ENCODE data around the gene SHROOM2. TPM values are rescaled to one million over a fixed set of nuclear protein-coding genes. Genes with fewer than 3 reads are reported as not detected.

The SHROOM2 gene
- polyA plus RNA-seq, 1 donor: 7.0 TPM

DNA sequence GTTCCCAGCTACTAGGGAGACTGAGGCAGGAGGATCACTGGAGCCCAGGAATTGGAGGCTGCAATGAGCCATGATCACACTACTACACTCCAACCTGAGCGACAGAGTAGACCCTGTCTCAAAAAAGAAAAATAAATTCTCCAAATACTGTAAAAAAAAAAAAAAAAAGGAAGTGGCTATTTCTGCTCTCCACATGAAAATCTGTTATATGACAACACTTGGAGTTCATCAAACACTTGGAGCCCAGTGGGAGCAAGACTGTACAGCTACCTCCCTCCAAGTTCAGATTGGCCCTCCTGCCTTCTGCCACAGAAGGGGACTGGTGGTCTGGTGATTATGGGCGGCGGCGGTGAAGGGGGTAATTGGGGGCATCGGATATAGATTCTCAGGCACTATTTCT lies 172.0 kb downstream of the SHROOM2 start:
- Histone ChIP-seq H3K4me3 (ENCODE audit: low read length) (no peak overlapping the region), H3K9me3 (ENCODE audit: control insufficient read depth, low read depth, low read length) (no peaks in the 10 kb centered on the region), H3K4me1 (ENCODE audit: control insufficient read depth, insufficient read depth, low read length) (no peaks in the 10 kb centered on the region), H3K27ac (ENCODE audit: low read length) (no peak overlapping the region), H3K36me3 (ENCODE audit: control insufficient read depth, insufficient read depth, low read length) (no peaks in the 10 kb centered on the region), H3K27me3 (ENCODE audit: control insufficient read depth, insufficient read depth, low read length) (no peaks in the 10 kb centered on the region)
- no CpG with 5 or more reads among the region's 5 CpGs for WGBS (ENCODE audit: insufficient coverage, low lambda C conversion rate)
- no peak for DNase-seq

DNA sequence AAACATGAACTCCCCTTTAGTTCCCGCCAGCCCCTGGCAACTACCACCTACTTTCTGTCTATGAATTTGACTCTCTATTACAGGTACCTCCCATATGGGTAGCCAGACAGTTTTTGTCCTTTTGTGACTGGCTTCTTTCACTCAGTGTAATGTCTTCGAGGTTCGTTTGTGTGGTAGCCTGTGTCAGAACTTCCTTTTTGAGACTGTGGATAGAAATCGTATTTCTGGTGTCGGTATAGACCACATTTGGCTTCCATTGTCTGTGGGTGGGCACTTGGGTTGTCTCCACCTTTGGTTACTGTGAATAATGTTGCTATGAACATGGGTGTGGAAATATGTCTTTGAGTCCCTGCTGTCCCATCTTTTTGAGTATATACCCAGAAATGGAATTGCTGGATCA lies 175.5 kb downstream of the SHROOM2 start:
- WGBS (ENCODE audit: insufficient coverage, low lambda C conversion rate): no CpG with 5 or more reads among the region's 5 CpGs
- Histone ChIP-seq H3K4me3 (ENCODE audit: low read length) (no peak overlapping the region), H3K9me3 (ENCODE audit: control insufficient read depth, low read depth, low read length) (no peaks in the 10 kb centered on the region), H3K36me3 (ENCODE audit: control insufficient read depth, insufficient read depth, low read length) (no peaks in the 10 kb centered on the region), H3K27ac (ENCODE audit: low read length) (no peak overlapping the region), H3K27me3 (ENCODE audit: control insufficient read depth, insufficient read depth, low read length) (no peaks in the 10 kb centered on the region), H3K4me1 (ENCODE audit: control insufficient read depth, insufficient read depth, low read length) (no peaks in the 10 kb centered on the region)
- DNase-seq: no peak

DNA sequence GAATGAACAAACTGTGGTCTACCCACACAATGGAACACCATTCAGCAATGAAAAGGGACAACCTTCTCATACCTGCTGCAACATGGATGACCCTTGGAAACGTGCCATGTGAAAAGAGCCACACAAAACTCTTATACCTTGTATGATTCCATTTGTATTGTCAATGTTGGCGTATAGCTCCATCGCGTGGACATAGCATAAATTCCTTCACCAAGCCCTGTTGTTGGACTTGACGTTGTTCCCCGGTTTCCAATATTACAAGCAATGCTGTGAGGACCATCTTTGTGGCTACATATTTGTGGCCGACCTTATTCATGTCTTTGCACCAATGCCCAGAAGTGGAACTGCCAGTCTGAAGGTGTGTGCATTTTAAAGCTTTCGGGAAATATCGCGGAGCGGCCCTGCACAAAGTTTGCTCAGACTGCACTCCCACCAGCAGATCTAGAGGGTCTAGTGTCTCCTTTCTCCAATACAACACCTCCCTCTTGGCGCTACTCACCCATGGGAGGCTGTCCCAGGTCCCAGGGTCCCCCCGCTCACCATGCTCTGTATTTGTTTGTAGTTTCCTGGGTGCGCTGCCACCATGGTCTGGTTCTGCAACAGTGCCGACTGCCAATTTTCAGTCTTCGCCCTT lies 180.7 kb downstream of the SHROOM2 start, which contains the start of gene CLDN34:
Gene CLDN34 (plus strand): TSS at position 584 of the 634 bp plus-strand sequence. CDS start 0 bp downstream, at position 584.
- H3K36me3 ChIP-seq (ENCODE audit: control insufficient read depth, insufficient read depth, low read length): no peaks in the 10 kb centered on the region
- no peaks in the 10 kb centered on the region for H3K4me1 ChIP-seq (ENCODE audit: control insufficient read depth, insufficient read depth, low read length)
- no peaks in the 10 kb centered on the region for H3K9me3 ChIP-seq (ENCODE audit: control insufficient read depth, low read depth, low read length)
- H3K27ac ChIP-seq (ENCODE audit: low read length): no peak within 1 kb of the TSS
- H3K27me3 ChIP-seq (ENCODE audit: control insufficient read depth, insufficient read depth, low read length): no peaks in the 10 kb centered on the region
- no CpG with 5 or more reads among the region's 16 CpGs for WGBS (ENCODE audit: insufficient coverage, low lambda C conversion rate)
- DNase-seq: no peak
- H3K4me3 ChIP-seq (ENCODE audit: low read length): no peak within 1 kb of the TSS

DNA sequence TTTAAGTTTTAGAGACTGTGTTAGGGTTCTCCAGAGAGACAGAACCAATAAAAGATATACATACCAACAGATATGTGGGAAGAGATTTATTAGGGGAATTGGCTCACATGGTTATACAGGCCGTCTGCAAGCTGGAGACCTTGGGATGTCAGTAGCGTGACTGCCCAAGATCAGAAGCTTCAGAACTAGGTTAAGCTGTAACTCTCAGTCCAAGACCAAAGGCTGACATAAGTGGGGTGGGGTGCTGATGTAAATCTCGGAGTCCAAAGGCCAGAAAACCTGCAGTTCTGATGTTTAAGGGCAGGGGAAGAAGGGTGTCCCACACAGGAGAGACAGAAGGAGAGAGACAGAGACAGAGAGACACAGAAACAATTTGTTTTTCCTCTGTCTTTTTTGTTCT lies 191.4 kb downstream of the SHROOM2 start:
- no CpG with 5 or more reads among the region's 3 CpGs for WGBS (ENCODE audit: insufficient coverage, low lambda C conversion rate)
- Histone ChIP-seq H3K27ac (ENCODE audit: low read length) (peak overlapping the region; percentile 53), H3K4me1 (ENCODE audit: control insufficient read depth, insufficient read depth, low read length) (no peaks in the 10 kb centered on the region), H3K4me3 (ENCODE audit: low read length) (no peak overlapping the region), H3K9me3 (ENCODE audit: control insufficient read depth, low read depth, low read length) (no peaks in the 10 kb centered on the region), H3K27me3 (ENCODE audit: control insufficient read depth, insufficient read depth, low read length) (no peaks in the 10 kb centered on the region), H3K36me3 (ENCODE audit: control insufficient read depth, insufficient read depth, low read length) (no peaks in the 10 kb centered on the region)
- DNase-seq: peak; percentile 54 to 83

DNA sequence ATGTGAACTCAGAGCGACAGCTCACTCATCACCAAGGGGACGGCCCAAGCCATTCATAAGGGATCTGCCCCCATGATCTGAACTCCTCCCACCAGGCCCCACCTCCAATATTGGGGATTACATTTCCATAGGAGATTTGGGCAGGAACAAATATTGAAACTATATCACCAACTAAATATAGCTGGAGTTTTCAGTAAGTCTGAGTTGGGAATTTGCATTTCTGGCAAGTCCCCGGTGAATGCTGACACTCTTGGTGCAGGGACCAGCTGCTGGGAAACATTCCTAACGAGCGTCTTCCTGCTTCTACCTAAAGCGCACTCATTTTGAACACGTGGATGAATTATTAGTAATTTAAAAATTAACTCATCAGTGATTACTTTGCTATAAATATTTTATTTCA lies 194.2 kb downstream of the SHROOM2 start:
- no CpG with 5 or more reads among the region's 7 CpGs for WGBS (ENCODE audit: insufficient coverage, low lambda C conversion rate)
- Histone ChIP-seq H3K4me3 (ENCODE audit: low read length) (no peak overlapping the region), H3K27ac (ENCODE audit: low read length) (no peak overlapping the region)

DNA sequence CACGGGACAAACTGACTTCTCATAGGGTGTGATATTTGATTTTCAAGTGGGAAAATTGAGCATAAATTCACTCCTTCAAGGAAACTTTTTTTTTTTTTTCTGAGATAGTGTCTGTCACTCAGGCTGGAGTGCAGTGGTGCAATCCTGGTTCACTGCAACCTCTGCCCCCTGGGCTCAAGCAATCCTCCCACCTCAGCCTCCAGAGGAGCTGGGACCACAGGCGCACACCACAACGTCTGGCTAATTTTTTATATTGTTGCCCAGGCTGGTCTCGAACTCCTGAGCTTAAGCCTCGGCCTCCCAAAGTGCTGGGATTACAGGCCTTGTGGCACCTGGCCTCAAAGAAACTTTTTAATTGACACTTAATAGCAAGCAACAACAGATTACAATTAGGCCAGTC lies 194.7 kb downstream of the SHROOM2 start:
- no peaks in the 10 kb centered on the region for H3K27me3 ChIP-seq (ENCODE audit: control insufficient read depth, insufficient read depth, low read length)
- WGBS (ENCODE audit: insufficient coverage, low lambda C conversion rate): no CpG with 5 or more reads among the region's 5 CpGs
- H3K4me3 ChIP-seq (ENCODE audit: low read length): no peak overlapping the region
- no peak for DNase-seq
- H3K27ac ChIP-seq (ENCODE audit: low read length): no peak overlapping the region
- H3K9me3 ChIP-seq (ENCODE audit: control insufficient read depth, low read depth, low read length): no peaks in the 10 kb centered on the region
- H3K4me1 ChIP-seq (ENCODE audit: control insufficient read depth, insufficient read depth, low read length): no peaks in the 10 kb centered on the region
- no peaks in the 10 kb centered on the region for H3K36me3 ChIP-seq (ENCODE audit: control insufficient read depth, insufficient read depth, low read length)

More for the DNA sequence above, 194.2 kb downstream of the SHROOM2 start:
- H3K36me3 ChIP-seq (ENCODE audit: control insufficient read depth, insufficient read depth, low read length): no peaks in the 10 kb centered on the region
- H3K4me1 ChIP-seq (ENCODE audit: control insufficient read depth, insufficient read depth, low read length): no peaks in the 10 kb centered on the region
- H3K27me3 ChIP-seq (ENCODE audit: control insufficient read depth, insufficient read depth, low read length): no peaks in the 10 kb centered on the region
- no peak for DNase-seq
- no peaks in the 10 kb centered on the region for H3K9me3 ChIP-seq (ENCODE audit: control insufficient read depth, low read depth, low read length)

DNA sequence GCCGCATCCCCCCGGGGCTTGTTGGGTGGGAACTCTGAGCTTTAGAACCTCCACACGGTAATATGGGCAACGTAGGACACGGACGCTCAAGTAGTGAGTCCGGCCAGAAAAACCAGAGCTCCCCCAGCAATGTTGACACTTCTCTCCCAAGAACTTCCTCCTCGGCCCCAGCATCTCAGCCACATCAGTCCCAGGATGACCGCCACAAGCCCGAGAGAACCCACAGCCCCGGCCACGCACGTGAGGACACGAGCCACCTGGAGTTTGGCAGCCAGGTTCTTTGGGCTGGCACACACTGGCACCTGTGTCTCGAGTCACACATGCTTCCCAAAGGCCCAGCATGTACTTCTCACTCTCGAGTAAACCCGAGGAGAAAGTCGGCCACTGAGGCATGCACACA lies 197.2 kb downstream of the SHROOM2 start:
- no peaks in the 10 kb centered on the region for H3K4me1 ChIP-seq (ENCODE audit: control insufficient read depth, insufficient read depth, low read length)
- no CpG with 5 or more reads among the region's 18 CpGs for WGBS (ENCODE audit: insufficient coverage, low lambda C conversion rate)
- no peak for DNase-seq
- no peak overlapping the region for H3K4me3 ChIP-seq (ENCODE audit: low read length)
- H3K36me3 ChIP-seq (ENCODE audit: control insufficient read depth, insufficient read depth, low read length): no peaks in the 10 kb centered on the region
- no peak overlapping the region for H3K27ac ChIP-seq (ENCODE audit: low read length)
- no peaks in the 10 kb centered on the region for H3K9me3 ChIP-seq (ENCODE audit: control insufficient read depth, low read depth, low read length)
- H3K27me3 ChIP-seq (ENCODE audit: control insufficient read depth, insufficient read depth, low read length): no peaks in the 10 kb centered on the region

DNA sequence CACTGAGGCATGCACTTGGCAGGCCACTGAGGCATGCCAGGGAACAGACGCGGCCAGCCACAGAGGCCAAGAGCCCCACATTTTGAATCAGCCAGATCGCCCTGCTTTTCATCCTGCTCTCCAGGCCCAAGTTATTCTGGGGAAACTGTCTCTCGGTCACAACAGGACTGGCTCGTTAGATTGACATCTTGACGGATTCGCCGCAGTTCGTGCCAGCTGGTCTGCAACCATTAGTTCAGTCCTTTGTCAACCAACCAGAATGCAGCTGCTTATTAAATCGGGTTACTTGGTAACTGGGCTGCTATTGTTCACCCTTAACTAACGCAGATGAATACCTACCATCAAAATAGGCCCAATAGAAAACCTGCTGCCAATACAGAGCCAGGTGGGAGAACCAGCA lies 197.6 kb downstream of the SHROOM2 start:
- WGBS (ENCODE audit: insufficient coverage, low lambda C conversion rate): no CpG with 5 or more reads among the region's 11 CpGs
- Histone ChIP-seq H3K27me3 (ENCODE audit: control insufficient read depth, insufficient read depth, low read length) (no peaks in the 10 kb centered on the region), H3K36me3 (ENCODE audit: control insufficient read depth, insufficient read depth, low read length) (no peaks in the 10 kb centered on the region), H3K27ac (ENCODE audit: low read length) (no peak overlapping the region), H3K4me1 (ENCODE audit: control insufficient read depth, insufficient read depth, low read length) (no peaks in the 10 kb centered on the region), H3K9me3 (ENCODE audit: control insufficient read depth, low read depth, low read length) (no peaks in the 10 kb centered on the region), H3K4me3 (ENCODE audit: low read length) (no peak overlapping the region)
- DNase-seq: no peak

DNA sequence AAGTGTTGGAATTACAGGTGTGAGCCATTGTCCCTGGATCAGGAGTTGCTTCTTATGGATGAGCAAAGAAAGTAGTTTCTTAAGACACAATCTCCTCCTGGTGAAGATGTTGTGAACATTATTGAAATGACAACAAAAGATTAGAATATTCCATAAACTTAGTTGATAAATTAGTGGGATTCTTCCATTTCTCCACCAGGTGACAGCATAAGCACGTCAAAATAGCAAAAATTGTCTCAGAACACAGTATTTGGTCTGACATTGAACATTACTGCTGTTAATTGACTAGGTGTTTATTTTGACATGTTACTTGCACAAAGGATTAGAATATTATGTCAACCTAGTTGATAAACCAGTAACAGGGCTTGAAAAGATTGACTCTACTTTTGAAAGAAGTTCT lies 202.5 kb downstream of the SHROOM2 start:
- no peaks in the 10 kb centered on the region for H3K36me3 ChIP-seq (ENCODE audit: control insufficient read depth, insufficient read depth, low read length)
- WGBS (ENCODE audit: insufficient coverage, low lambda C conversion rate): no CpG with 5 or more reads among the region's 1 CpG
- no peak overlapping the region for H3K4me3 ChIP-seq (ENCODE audit: low read length)
- H3K4me1 ChIP-seq (ENCODE audit: control insufficient read depth, insufficient read depth, low read length): no peaks in the 10 kb centered on the region
- H3K27me3 ChIP-seq (ENCODE audit: control insufficient read depth, insufficient read depth, low read length): no peaks in the 10 kb centered on the region
- H3K9me3 ChIP-seq (ENCODE audit: control insufficient read depth, low read depth, low read length): peaks cover 10% of the 10 kb centered on the region
- H3K27ac ChIP-seq (ENCODE audit: low read length): no peak overlapping the region
- DNase-seq: no peak

DNA sequence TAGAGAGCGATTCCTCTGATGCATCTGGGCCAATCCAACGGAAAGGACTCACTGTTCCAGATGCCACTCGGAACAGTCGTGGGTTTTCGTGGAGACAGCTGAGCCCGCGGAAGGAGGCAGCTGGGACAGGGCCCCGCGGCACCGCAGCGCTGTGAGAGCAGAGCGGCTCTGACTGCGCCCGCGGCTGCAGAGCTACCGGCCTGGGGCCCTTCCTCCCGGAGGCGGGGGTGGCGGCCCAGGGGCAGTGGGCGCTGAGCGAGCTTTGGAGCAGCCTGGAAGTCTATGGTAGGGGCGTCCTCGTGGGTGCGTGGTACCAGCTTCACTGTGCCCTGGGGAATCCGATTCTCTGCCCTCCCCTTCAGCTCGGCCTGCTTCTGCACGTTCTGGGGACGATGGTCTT lies 205.8 kb downstream of the SHROOM2 start:
- no peak overlapping the region for H3K4me3 ChIP-seq (ENCODE audit: low read length)
- H3K27ac ChIP-seq (ENCODE audit: low read length): no peak overlapping the region
- H3K36me3 ChIP-seq (ENCODE audit: control insufficient read depth, insufficient read depth, low read length): no peaks in the 10 kb centered on the region
- no peak for DNase-seq
- no CpG with 5 or more reads among the region's 28 CpGs for WGBS (ENCODE audit: insufficient coverage, low lambda C conversion rate)
- no peaks in the 10 kb centered on the region for H3K27me3 ChIP-seq (ENCODE audit: control insufficient read depth, insufficient read depth, low read length)
- H3K9me3 ChIP-seq (ENCODE audit: control insufficient read depth, low read depth, low read length): peaks cover 10% of the 10 kb centered on the region
- no peaks in the 10 kb centered on the region for H3K4me1 ChIP-seq (ENCODE audit: control insufficient read depth, insufficient read depth, low read length)

DNA sequence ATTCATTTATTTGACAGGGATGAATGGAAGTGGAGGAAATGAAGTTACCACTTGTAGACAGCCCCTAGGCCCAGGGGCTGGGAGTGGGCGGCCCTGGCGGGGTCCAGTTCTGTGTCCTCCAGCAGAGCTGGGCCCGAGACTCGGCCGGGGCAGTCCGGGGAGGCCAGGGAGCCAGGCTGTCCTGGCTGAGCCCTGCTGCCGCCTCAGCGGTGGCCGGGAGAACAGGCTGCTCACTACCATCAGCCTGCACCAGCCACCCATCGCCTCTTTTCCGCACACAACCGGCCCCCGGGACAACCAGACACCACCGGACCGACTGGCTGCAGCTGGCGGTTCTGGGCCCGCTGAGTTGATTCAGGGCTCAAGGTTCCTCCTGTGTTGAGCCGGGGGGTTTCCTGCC lies 206.5 kb downstream of the SHROOM2 start:
- WGBS (ENCODE audit: insufficient coverage, low lambda C conversion rate): no CpG with 5 or more reads among the region's 18 CpGs
- Histone ChIP-seq H3K9me3 (ENCODE audit: control insufficient read depth, low read depth, low read length) (peaks cover 10% of the 10 kb centered on the region), H3K27ac (ENCODE audit: low read length) (no peak overlapping the region), H3K4me1 (ENCODE audit: control insufficient read depth, insufficient read depth, low read length) (no peaks in the 10 kb centered on the region), H3K4me3 (ENCODE audit: low read length) (no peak overlapping the region), H3K36me3 (ENCODE audit: control insufficient read depth, insufficient read depth, low read length) (no peaks in the 10 kb centered on the region), H3K27me3 (ENCODE audit: control insufficient read depth, insufficient read depth, low read length) (no peaks in the 10 kb centered on the region)
- DNase-seq: no peak
